Astrocyte of the spinal cord (primary cell): ENCODE data around the gene KHK.

ENCODE experiments used
- DNase-seq: peaks from one replicate; pipeline ENCODE4 v3.0.0; 2011; ENCODE audit warnings: low read depth, low spot score
- H3K4me3 ChIP-seq: 2 replicates; pipeline ENCODE4 v1.5.1; 2011; ENCODE audit warnings: low read depth, mild to moderate bottlenecking, low read length, moderate library complexity
- CTCF ChIP-seq: IDR thresholded peaks from 2 replicates; pipeline ENCODE4 v1.5.1; 2012; ENCODE audit warnings: low read depth, mild to moderate bottlenecking, low read length, inconsistent platforms
- in situ Hi-C: cut with HindIII; loops from 2 replicates; pipeline ENCODE4 v1.10.0; 2017; ENCODE audit warnings: low sequenced_read_pairs

The KHK gene

GRCh38 chr2:27058210-27058609 is 28.4 kb upstream of the KHK start:
- H3K4me3 ChIP-seq, result no peak overlapping the region
- no peak for DNase-seq
- no peak for TF ChIP-seq CTCF
- in situ Hi-C loops, result no loop called here

- no peak for DNase-seq
- H3K4me3 ChIP-seq, result no peak overlapping the region
- in situ Hi-C loops, result no loop called here
- TF ChIP-seq CTCF, result no peak
These were observed 27.3 kb upstream of the KHK start for GRCh38 chr2:27059141-27059820.

- TF ChIP-seq CTCF, result no peak
- in situ Hi-C loops, result no loop called here
- no peak for DNase-seq
- H3K4me3 ChIP-seq, result no peak overlapping the region
These were observed 26.2 kb upstream of the KHK start for GRCh38 chr2:27060323-27060722.

- no peak for TF ChIP-seq CTCF
- in situ Hi-C loops, result no loop called here
- DNase-seq, result no peak
- no peak overlapping the region for H3K4me3 ChIP-seq
These were observed 21.4 kb upstream of the KHK start for GRCh38 chr2:27065128-27065527.

- no peak for DNase-seq
- H3K4me3 ChIP-seq, result no peak overlapping the region
- no peak for TF ChIP-seq CTCF
- in situ Hi-C loops, result no loop called here
These were observed 19.2 kb upstream of the KHK start for GRCh38 chr2:27067385-27067784.

- in situ Hi-C loops, result no loop called here
- H3K4me3 ChIP-seq, result peak overlapping the region; percentile 99
- DNase-seq, result no peak
- no peak for TF ChIP-seq CTCF
These were observed 17.1 kb upstream of the KHK start for GRCh38 chr2:27069436-27069835.
